ENCODE data around the gene CYP2C9. TPM values are rescaled to one million over a fixed set of nuclear protein-coding genes. Genes with fewer than 3 reads are reported as not detected.

The CYP2C9 gene
- total and polyA plus RNA-seq, 10 donors = not detected

DNA sequence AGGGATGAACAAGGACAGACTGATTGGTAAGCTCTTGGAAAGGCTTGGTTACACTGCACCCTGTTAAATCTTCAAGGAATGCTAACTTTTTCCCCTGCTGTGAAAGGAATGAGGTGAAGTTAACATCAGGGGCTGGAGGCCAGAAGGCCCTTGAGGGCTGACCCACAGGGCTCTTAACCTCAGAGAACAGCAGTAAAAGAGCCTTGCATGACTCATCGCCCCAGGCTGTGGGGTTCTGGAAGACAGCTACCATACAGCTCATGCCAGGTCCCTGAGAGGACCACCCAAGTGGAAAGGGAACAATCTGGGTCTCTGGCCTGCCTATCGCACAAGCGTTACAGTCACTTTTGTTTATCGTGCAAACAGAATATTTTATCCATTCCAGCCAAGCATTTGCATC, 54.4 kb downstream of the CYP2C9 start:
- Histone ChIP-seq H3K4me3 (no peak overlapping the region), H3K27ac (no peak overlapping the region), H3K27me3 (replicated peaks in 1 of 7) (peaks cover 0 to 3% (median 0%) of the 10 kb centered on the region in 7 donors), H3K36me3 (no peaks in the 10 kb centered on the region), H3K9me3 (peaks cover 4 to 38% (median 29%) of the 10 kb centered on the region in 8 donors), H3K4me1 (no peaks in the 10 kb centered on the region)
- DNase-seq = no peak
- intact Hi-C loops (cut with DNase I; ENCODE audit: low total_unique reads) = no loop called here
- no peak for TF ChIP-seq POLR2A (IDR thresholded peaks at IDR 0.05)
- no peak for TF ChIP-seq POLR2AphosphoS5 (IDR thresholded peaks at IDR 0.05)
- TF ChIP-seq, protein P1, sequence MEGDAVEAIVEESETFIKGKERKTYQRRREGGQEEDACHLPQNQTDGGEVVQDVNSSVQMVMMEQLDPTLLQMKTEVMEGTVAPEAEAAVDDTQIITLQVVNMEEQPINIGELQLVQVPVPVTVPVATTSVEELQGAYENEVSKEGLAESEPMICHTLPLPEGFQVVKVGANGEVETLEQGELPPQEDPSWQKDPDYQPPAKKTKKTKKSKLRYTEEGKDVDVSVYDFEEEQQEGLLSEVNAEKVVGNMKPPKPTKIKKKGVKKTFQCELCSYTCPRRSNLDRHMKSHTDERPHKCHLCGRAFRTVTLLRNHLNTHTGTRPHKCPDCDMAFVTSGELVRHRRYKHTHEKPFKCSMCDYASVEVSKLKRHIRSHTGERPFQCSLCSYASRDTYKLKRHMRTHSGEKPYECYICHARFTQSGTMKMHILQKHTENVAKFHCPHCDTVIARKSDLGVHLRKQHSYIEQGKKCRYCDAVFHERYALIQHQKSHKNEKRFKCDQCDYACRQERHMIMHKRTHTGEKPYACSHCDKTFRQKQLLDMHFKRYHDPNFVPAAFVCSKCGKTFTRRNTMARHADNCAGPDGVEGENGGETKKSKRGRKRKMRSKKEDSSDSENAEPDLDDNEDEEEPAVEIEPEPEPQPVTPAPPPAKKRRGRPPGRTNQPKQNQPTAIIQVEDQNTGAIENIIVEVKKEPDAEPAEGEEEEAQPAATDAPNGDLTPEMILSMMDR (IDR thresholded peaks at IDR 0.05 in 8 of 11, conservative IDR thresholded peaks at IDR 0.05 in 3 of 11) = no peak
- WGBS, 5 donors = 68 to 89% (median 82%) methylated on average over 4 of the region's 4 CpGs

DNA sequence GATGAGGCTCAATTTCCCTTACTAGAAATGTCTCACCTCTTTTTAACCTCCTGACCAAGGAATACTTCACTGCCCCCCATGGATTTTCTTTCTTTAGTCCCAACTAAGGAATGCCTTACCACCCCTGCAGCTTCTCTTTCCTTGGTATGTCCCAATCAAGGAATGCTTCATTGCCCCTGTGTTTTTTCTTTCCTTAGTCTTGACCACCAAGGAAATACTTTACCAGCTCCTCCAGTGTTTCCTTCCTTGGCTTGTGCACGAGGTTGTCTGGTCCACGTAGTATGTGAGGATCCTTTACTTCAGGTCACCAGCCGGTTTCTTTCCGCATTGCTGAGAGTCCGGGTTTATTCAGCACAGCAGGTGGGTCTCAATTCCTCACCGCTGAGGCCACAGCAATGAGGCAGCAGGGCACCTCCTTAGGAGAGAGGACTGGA, 59.3 kb downstream of the CYP2C9 start:
- no peak for DNase-seq
- Histone ChIP-seq H3K27ac (no peak overlapping the region), H3K9me3 (peaks cover 0 to 4% (median under 1%) of the 10 kb centered on the region in 8 donors), H3K36me3 (no peaks in the 10 kb centered on the region), H3K27me3 (replicated peaks in 1 of 7) (peaks cover 0 to 8% (median 0%) of the 10 kb centered on the region in 7 donors), H3K4me1 (no peaks in the 10 kb centered on the region), H3K4me3 (no peak overlapping the region)
- intact Hi-C loops (cut with DNase I; ENCODE audit: low total_unique reads) = no loop called here
- TF ChIP-seq, protein P1 (IDR thresholded peaks at IDR 0.05 in 8 of 11, conservative IDR thresholded peaks at IDR 0.05 in 3 of 11) = no peak
- TF ChIP-seq POLR2AphosphoS5 (IDR thresholded peaks at IDR 0.05) (no peak), POLR2A (IDR thresholded peaks at IDR 0.05) (no peak)
- WGBS, 5 donors = 62 to 80% (median 70%) methylated on average over 6 of the region's 6 CpGs

DNA sequence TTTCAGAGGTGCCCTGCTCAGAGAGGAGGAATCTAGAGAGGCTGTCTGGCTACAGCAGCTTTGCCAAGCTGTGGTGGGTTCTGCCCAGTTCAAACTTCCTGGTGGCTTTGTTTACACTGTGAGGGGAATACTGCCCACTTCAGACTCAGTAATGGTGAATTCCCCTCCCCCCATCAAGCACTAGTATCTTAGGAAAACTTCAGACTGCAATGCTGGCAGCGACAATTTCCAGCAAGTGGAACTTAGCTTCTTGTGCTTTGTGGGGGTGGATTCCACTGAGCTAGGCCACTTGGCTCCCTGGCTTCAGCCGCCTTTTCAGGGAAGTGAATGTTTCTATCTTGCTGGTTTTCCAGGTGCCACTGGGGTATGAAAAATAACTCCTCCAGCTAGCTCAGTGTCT, 88.0 kb downstream of the CYP2C9 start:
- no peak overlapping the region for H3K4me3 ChIP-seq
- DNase-seq = no peak
- no peak for TF ChIP-seq POLR2A (IDR thresholded peaks at IDR 0.05)
- TF ChIP-seq POLR2AphosphoS5 (IDR thresholded peaks at IDR 0.05) = no peak
- TF ChIP-seq, protein P1 (IDR thresholded peaks at IDR 0.05 in 8 of 11, conservative IDR thresholded peaks at IDR 0.05 in 3 of 11) = no peak
- no peaks in the 10 kb centered on the region for H3K4me1 ChIP-seq
- H3K27ac ChIP-seq = no peak overlapping the region
- H3K27me3 ChIP-seq (replicated peaks in 1 of 7) = peaks cover 0 to 5% (median 0%) of the 10 kb centered on the region in 7 donors
- 77 to 98% (median 85%) methylated on average over 2 of the region's 2 CpGs for WGBS, 5 donors
- H3K9me3 ChIP-seq = no peaks in the 10 kb centered on the region
- no peaks in the 10 kb centered on the region for H3K36me3 ChIP-seq
- intact Hi-C loops (cut with DNase I; ENCODE audit: low total_unique reads) = no loop called here

DNA sequence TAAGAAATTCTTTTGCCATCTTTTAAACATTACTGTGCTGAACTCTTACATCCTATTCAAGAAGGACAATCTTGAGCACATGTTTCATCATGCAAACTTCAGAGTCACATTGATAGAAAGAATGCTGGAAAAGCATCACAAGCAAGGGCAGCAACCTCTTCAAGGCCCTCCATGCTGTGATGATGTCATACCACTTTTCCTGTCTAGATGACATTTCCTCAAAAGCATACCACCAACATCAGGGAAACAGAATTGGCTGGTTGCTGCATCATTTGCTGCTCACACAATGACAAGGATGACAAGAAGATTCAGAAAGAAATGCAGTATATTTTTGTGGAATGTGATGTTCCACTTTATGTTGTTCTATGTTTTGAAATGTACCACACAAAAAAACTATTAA, 93.2 kb downstream of the CYP2C9 start:
- Histone ChIP-seq H3K27ac (no peak overlapping the region), H3K27me3 (replicated peaks in 1 of 7) (no peaks in the 10 kb centered on the region), H3K4me3 (no peak overlapping the region), H3K4me1 (no peaks in the 10 kb centered on the region), H3K36me3 (no peaks in the 10 kb centered on the region), H3K9me3 (no peaks in the 10 kb centered on the region)
- intact Hi-C loops (cut with DNase I; ENCODE audit: low total_unique reads) = no loop called here
- no peak for DNase-seq
- TF ChIP-seq, protein P1 (IDR thresholded peaks at IDR 0.05 in 8 of 11, conservative IDR thresholded peaks at IDR 0.05 in 3 of 11) = no peak
- no peak for TF ChIP-seq POLR2A (IDR thresholded peaks at IDR 0.05)
- no peak for TF ChIP-seq POLR2AphosphoS5 (IDR thresholded peaks at IDR 0.05)
